Measurements from ENCODE around the gene PMP22.
"Not testable (repeated sequence)": the region's sequence is repeated elsewhere in the genome, so short reads cannot be mapped to it uniquely, and the experiment has no call there.

The PMP22 gene

DNA sequence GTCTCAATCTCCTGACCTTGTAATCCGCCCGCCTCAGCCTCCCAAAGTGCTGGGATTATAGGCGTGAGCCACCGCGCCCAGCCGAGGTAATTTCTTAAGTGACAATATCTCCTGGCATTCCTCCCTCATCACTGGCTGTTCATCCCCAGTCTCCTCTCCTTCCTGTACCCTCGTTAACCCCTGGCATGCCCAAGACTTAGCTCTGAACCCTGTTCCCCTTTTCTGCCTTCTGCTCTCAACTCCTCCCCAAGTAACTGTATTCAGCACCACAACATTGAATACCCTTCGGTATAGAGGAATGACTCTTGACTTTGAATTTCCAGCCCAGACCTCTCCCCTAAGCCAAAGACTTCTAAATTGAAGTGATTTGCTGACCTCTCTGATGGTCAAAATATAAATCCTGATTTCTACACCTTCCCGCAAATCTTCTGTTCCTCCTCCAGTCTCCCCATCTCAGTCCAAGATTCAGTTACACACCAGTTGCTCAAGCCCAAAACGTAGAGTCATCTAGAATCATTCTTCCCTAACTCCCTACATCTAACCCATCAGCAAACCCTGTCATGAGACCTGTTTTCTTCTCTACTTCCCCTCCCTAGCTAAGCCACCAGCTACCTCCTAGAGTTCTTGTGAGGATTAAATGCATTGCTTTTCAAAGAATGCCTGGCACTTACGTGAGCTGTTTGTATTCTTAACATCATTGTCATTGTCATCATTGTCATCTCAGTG lies 14.8 kb downstream of the PMP22 start:
- DNase-seq = no peak

DNA sequence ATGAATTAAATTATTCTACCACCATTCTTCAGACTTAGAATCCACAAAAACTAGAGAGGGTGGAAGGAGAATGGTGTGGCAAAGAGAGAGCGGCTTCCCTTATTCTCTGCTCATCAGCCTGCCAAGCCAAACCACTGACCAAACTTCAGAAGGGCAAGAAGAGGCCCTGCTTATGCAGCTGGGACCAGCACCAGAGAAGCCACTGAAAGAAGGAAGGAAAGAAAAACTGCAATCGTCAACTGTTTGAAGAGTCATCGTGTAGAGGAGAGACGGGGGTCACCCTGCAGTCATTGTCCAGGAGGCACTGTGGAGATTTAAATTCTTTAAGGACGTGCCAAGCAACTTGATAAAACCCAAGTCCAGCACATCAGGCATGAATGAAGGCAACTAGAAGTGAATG lies 15.6 kb downstream of the PMP22 start:
- no peak for DNase-seq

DNA sequence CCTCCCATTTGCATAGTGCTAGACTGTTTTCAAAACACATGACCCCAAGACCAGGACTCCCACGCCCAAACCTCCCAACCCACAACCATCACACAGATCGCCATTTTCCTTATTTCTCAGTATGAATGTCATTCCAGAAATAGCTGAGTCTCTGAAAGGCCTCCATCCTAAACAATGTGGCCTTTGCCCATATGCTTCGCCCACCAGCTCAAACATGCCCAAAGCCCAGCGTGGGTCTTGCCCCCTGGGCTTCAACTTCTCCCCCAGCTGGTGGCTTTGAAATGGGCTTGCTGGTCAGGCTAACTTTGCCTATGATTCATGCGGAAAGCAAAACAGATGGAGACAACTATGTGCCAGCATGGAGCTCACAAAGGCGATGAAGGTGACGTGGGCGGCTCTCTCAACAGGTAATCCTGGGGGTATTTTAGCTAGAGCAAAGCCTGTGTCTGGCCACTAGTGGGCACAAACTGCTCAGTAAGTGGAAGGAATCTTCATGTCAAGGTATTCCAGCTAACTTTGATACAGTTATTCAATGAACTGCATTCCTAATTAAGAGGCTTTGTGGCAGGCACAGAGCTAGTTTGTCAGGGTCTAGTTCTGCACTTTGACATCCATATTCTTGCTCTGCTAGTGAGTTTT lies 17.1 kb downstream of the PMP22 start:
- DNase-seq = no peak

DNA sequence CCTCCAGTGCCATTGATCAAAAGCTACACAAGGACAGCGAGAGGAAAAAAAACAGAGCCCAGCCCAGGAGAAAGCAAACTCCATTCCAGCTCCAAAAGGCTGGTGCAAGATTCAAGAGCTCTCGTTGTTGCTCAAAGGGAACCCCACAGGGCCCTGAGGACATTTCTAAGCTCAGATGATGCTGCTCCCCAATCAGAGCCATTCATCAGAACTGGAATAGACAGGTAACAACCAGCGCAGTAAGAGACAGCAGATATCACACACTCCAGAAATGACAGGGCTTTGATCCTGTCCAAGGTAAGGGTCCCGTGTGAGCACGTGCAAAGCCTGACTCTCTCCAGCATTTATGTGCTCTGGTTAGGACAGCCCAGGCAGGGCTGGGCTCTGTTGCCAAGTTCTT lies 20.1 kb downstream of the PMP22 start:
- DNase-seq = no peak

DNA sequence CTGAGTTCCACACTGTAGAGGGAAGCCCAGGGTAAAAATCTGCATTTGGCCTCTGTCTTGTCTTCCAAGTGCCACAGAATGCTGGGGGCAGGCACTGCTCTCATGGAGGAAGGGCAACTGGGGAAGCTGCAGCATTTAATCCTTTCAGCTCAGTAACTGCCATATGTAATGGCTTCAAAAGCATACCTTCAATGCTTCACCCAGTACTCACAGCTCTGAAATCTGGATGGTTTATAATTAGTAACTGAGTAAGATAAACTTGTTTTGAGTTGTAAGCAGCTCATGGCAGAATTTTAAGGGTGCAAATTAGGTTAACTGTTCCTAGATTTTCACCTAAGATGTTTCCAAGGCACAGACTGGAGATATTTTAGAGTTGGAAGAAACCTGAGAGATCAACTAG lies 24.5 kb downstream of the PMP22 start:
- no peak for DNase-seq

DNA sequence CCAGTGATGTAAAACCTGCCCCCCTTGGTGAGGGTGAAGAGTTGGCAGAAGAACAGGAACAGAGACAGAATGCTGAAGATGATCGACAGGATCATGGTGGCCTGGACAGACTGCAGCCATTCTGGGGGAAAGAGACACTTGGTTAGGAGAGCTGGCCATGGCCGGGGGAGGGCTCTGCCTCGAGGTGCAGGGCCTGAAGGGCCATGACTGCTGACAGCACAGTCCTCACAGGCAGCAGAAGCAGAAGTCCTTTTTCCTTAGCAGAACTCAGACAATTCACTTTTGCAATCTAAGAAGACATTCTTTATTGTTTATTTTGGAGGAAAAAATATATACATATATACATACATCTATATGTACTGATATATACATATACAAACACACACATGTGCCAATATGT lies 25.6 kb downstream of the PMP22 start:
- DNase-seq = no peak

DNA sequence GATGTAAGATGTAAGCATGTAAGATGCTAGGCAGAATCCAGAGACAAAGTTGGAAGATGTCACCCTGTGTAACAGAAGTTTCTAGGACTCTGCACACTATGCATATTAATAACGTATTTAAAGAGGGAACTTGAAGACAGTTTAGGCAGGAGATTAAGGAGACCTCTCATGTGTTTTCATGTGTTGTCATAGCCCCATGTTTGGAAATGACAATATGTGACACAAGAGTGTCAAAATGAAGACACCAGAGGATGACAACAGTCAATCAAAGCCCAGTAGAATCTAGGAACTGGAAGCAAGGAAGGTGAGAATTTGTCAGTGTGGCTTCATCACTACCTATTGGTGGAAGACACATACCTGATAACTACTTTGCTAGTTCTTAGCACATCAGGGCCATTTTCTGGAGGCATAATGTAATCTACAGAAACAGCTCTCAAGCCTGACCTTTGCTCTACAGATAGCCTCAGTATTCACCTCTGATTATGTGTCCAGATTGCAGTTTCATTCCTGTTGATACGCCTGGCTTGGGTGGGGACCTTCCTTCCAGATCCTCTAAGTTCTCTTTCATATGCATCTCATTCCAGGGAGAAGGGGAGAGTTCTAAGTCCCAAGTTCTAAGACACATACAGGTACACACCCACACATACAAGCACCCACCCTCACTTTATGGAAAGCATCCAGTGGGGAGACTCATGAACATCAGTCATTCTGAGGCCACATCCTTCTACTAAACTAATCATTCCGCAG lies 26.3 kb downstream of the PMP22 start:
- no peak for DNase-seq

DNA sequence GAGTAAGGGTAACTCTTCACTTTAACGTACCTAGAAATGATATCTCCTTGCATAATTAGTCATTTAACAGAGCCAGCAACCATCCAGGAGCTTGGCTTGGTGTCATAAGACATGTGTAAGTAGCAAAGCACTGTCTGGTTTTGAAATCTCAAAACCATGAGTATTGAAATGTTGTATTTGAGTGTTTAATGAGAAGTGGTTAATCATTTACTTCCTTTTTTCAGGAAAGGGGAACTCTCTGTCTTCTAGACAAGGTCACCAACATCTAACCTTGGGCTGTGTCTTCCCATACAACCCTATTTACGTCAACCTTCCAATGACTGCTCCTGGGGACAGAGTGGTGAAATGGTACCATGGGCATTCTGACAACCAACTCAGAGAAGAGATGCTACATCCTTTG lies 27.1 kb downstream of the PMP22 start:
- no peak for DNase-seq

DNA sequence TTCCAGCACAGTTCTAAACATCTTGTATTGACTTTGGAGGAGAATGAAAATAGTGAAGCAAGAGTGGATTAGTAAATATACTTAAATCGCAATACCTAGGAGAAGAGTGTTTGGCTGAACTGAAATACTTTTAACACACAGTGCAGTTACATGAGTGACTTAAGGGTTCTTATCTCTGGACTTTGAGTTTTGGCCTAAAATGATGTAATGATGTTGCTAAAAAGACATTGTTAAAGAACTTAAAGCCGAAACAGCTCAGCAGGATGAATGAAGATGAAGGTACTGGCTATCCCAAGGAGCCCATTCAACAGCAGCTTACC lies 28.1 kb downstream of the PMP22 start:
- no peak for DNase-seq

DNA sequence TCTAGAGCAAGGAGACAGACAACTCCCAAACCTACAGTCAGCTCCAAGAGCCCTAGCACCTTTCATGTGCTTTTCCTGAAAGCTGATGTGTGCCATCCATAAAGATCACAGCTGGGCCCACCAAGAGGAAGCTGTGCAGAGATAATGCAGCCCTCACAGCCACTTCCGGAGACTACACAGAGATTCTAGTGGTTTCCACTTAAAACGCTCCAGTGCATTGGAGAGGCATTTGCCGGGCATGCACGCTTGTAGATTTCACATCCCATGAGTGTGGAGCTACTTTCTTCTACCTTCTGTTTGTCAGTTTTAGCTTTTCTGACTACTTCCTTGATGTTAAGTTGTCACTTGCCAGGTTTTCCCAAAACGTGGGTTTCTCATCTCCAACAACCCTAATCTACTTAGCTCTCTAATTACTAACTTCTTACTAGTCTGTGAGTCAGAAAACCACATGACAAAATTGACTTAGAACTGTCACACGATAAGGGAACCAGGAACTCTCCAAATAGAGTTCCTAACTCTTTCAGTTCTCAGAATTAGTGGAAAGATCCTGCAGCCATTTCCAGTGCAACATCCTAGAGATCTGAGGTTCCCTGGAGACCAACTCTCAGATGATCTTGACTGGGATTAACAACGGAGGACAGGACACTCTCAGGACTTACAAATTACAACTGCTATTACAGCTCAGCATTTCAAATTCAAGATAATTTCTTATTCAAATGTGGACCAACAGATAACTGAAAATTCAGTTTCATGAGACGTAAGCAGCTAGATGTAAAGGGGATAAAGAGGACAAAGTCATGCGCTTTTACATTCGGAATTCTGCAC lies 28.6 kb downstream of the PMP22 start:
- no peak for DNase-seq

DNA sequence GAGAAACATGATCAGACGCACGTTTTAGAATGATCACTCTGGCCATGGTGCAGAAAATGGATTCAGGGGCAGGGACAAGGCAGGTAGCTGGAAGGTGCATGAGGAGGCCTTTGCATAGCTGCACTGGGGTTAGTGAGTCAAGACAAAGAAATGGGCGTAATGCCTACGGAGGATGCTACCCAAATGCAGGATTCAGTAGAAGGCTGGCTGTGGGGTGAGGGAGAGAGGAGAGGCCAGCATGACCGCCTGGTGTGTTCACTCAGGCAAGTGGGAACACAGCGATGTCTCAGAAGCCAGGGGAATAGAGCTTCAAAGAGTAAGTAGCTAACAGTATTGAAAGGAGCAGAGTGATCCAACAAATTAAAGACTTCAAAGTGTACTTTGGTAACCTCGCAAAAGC lies 31.2 kb downstream of the PMP22 start:
- no peak for DNase-seq

DNA sequence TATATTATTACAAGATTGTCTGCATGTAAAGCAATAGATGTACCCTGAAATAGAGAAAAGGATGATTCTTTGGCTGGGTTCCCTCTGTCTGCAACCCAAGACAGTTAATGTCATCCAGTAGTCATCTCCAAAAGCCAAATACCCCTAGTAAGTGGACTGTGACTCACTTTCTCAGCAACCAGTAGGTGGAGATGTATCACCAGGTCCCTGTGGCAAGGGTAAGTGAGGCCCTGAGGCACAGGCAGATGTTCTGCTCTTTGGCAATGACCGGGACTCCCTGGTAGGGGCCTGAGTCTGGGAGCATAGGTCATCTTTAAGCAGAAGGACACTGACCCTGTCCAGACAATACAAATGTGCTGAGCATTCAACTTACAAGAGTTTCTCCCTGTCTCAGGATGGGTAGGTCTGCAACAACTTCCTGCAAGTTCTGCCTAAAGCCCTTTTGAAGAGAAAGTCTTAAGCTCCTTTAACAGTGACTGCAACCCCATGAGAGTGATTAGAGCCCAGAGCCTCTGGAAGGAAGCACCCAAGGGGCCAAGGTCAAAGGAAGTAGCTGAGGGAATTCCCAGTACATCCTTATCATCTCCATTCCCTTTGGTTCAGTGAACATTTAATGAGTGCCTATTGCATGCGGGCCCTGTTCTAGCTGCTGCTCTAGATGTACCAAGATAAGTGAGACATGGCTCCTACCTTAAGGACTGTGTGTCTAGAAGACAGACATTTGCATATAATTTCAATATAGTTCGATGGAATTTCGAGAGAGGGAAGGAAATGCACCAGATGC lies 31.9 kb downstream of the PMP22 start:
- DNase-seq = no peak

DNA sequence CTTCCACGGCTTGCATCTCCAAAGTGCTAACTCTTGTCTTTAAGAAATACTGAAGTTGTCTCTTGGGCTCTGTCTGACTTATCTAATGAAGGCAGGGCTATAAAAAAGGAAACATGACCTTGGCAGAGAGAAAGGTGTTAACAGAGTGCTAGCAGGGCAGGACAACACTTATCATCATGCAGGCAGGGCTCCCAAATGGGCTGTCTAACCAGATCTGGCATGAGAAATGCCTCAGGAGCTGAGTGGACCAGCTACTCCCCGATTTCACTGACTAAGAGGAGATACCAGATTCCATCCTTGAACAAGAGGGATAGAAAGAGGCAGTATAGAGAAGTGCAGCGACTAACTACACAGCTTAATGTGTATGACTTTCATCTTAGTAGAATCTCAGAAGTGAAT lies 32.6 kb downstream of the PMP22 start:
- DNase-seq = no peak

DNA sequence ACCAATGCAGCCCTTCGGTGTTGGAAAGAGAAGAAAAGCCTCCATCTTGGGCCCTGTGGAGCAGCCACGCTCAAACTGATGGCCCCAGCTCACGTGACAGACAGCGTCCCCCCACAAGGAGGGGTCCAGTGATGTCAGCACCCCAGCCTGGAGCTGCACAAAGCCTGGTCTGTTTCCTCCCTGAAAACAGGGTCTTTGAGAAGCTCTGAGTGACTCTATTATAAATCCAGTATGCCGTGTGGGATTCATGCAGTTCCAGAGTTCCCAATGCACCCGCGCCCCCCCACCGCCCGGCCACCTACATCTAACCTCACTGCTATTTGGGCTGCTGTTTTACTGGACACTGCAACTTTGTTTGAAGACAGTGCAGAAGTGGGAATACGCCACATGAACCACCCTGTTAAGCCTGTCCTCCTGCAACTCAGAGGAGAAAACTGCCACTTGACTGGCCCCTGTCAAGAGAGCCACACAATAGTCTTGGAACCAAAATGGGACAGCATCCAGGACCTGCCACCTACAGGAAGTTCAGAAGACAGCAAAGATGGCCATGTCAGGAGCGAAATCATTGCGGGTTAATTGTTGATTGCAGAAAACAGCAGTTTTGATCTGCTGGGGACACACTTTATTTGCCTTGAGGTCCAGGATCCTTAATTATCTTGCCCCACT lies 33.1 kb downstream of the PMP22 start:
- DNase-seq = no peak

DNA sequence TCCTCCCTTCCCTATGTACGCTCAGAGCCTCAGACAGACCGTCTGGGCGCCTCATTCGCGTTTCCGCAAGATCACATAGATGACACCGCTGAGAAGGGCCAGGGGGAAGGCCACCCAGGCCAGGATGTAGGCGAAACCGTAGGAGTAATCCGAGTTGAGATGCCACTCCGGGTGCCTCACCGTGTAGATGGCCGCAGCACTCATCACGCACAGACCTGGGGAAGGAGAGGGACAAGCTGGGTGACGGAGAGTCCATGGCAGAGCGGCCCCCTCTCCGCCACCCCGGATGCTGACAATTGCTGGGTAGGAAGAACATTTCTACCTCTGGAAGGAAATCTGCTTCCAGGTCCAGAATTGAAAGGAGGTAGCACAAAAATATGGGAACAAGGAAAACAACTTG lies 34.3 kb downstream of the PMP22 start:
- DNase-seq = no peak

DNA sequence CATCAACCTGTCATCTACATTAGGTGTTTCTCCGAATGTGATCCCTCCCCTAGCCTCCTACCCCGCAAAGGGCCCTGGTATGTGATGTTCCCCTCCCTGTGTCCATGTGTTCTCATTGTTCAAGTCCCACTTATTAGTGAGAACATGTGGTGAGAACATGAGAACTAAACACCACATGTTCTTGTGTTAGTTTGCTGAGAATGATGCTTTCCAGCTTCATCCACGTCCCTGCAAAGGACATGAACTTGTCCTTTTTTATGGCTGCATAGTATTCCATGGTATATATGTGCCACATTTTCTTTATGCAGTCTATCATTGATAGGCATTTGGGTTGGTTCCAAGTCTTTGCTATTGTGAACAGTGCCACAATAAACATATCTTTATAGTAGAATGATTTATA lies 43.3 kb downstream of the PMP22 start:
- not testable (repeated sequence) for DNase-seq

DNA sequence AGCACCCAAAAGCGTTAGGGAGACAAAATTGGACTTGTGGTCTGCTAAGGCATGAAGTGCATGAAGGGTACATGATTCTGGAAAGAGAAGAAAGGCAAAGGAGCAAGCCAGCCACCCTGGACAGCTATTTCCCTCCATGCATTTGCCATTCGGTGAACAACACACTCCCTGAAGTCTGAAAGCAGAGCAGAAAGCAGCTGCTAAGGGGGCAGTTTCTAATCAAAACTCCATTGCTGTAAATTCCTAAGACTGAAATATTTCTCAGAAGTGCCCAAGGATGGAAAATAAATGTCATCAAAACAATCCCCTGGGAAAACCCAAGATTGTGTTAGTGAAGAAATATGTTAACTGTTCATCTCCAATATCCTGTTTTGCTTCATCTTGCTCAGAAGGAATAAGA lies 44.3 kb downstream of the PMP22 start:
- DNase-seq = no peak

DNA sequence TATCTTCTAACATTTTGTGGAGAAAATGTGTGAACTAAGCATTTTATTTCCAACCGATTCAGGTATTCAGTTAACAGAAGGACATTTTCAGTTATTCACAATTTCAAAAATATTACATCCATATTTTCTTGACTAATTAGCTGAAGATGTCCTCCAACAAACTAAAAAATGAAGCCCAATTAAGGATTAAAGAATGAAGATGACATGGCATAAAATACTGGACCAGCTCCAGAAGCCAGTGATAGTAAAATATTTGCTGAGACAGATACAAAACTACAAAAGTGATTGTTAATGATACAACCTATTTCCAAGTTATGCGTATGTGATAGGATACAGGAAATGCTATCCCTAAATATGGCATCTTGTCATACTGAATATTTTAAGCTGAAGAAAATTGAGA lies 48.6 kb downstream of the PMP22 start:
- DNase-seq = no peak

DNA sequence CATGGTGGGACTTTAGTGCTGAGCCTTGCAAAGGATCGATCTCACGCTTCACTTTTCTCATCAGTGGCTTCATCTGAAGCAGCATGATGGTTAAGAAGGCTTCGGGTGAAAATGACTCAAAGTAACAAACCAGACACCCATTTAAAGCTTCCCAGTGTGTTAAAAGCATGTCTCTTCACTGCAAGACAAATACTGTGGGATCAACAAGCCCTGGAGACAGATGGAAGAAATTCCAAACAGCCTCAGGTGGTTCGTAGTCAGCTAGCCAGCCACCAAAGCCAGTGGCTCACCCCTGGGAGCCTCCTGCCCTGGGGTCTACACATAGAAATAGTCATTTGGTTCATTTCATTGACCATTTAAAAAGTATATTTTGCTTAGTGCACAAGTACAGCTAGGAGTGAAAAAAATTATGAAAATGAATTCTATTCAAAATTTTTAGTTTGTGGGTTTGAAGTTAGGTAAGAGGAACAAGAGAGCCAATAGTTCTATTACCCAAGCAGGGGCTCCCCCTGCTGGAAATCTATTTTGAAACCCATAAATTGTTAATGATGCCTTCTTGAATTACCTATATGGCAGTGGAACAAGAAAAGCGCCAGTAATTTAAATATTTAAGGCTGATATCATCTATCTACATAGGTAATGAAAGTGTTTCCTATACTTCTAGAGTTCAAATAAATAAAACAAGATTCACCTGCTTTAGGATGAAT lies 51.6 kb downstream of the PMP22 start:
- DNase-seq = no peak

DNA sequence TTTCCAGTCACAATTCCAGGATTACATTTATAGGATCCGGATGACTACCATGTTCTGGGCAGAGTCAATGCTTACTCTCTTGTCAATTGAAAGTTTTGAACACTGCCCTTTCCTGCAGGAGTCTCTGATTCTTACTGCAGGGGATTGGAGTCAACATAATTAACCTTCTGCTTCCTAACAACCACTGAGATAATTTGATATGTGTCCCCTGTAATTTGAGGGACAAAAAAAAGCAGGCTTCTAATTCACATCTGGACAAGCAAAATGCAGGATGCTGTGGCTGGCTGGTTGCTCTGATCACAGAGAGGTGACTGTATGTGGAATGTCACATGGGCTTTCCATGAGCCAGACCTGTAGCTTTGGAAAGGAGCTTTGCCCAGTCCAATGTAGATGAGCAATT lies 54.9 kb downstream of the PMP22 start:
- no peak for DNase-seq

DNA sequence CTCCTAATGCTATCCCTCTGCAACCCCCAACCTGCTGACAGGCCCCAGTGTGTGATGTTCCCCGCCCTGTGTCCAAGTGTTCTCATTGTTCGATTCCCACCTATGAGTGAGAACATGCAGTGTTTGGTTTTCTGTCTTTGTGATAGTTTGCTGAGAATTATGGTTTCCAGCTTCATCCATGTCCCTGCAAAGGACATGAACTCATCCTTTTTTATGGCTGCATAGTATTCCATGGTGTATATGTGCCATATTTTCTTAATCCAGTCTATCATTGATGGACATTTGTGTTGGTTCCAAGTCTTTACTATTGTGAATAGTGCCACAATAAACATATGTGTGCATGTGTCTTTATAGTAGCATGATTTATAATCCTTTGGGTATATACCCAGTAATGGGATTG lies 62.1 kb downstream of the PMP22 start:
- not testable (repeated sequence) for DNase-seq

All from stimulated activated CD4-positive, alpha-beta T cell treated with anti-CD3 and anti-CD28 coated beads, Interleukin-12 subunit alpha, Interleukin-12 subunit beta, amount 100 ng/mL, for 4 hours (primary cell).